IMR-90 (cell line): ENCODE data around the gene KCNK15. TPM values are rescaled to one million over a fixed set of nuclear protein-coding genes. Genes with fewer than 3 reads are reported as not detected.

Experiments
- ATAC-seq: fragments of 200-7000 bp; cut with Tn5 transposase; 2 replicates; pipeline ENCODE4 v1.9.1; 2020; ENCODE audit warnings: low read depth, mild to moderate bottlenecking, moderate library complexity
- BruUV-seq: library from RNA; stranded (reverse); fragments of 400-500 nt; replicated peaks from 2 replicates; lab custom pipeline; 2021; lab: Mats Ljungman, UMichigan
- CTCF ChIA-PET: fragments of 300-600 bp; formaldehyde crosslinking; extraction: SDS; loops from one replicate; lab custom pipeline; 2021; ENCODE audit warnings: antibody characterized with exemption; lab: Yijun Ruan, JAX
- POLR2A ChIA-PET: fragments of 300-600 bp; sonication (Branson Sonifier 250); formaldehyde crosslinking; loops from one replicate; lab custom pipeline; 2022; ENCODE audit warnings: antibody characterized with exemption; ENCODE audit not compliant: unreplicated experiment; lab: Charles Lee
- DNase-seq: peaks from one replicate; pipeline ENCODE4 v3.0.0; 2013
- H2AFZ ChIP-seq: replicated peaks from 2 replicates; pipeline ENCODE3; 2013; ENCODE audit warnings: low read length, mild to moderate bottlenecking; ENCODE audit not compliant: poor library complexity
- H2AK5ac ChIP-seq: 2 replicates; pipeline ENCODE4 v1.6.1; 2013; ENCODE audit warnings: low read depth, low read length, inconsistent platforms
- H2AK9ac ChIP-seq: replicated peaks from 2 replicates; pipeline ENCODE3; 2013; ENCODE audit warnings: mild to moderate bottlenecking, low read depth, low read length, moderate library complexity; ENCODE audit not compliant: poor library complexity
- H2BK120ac ChIP-seq: 2 replicates; pipeline ENCODE4 v1.6.1; 2013; ENCODE audit warnings: low read depth, low read length, inconsistent platforms
- H2BK15ac ChIP-seq: 3 replicates; pipeline ENCODE4 v1.6.1; 2013; ENCODE audit warnings: low read depth, low read length, inconsistent platforms
- H2BK20ac ChIP-seq: 2 replicates; pipeline ENCODE4 v1.6.1; 2013; ENCODE audit warnings: low read depth, mild to moderate bottlenecking, inconsistent platforms, low read length, moderate library complexity
- H2BK5ac ChIP-seq: 2 replicates; pipeline ENCODE4 v1.6.1; 2013; ENCODE audit warnings: mild to moderate bottlenecking, low read depth, low read length, inconsistent platforms; ENCODE audit not compliant: poor library complexity, severe bottlenecking
- H3K14ac ChIP-seq: replicated peaks from 2 replicates; pipeline ENCODE4 v1.6.1; 2013; ENCODE audit warnings: low read depth, low read length, inconsistent platforms
- H3K18ac ChIP-seq: 2 replicates; pipeline ENCODE4 v1.6.1; 2013; ENCODE audit warnings: low read depth, low read length, control low read depth
- H3K23ac ChIP-seq: 2 replicates; pipeline ENCODE4 v1.6.1; 2013; ENCODE audit warnings: low read depth, low read length, inconsistent platforms
- H3K27ac ChIP-seq: 2 replicates; pipeline ENCODE4 v1.5.1; 2013; ENCODE audit warnings: mild to moderate bottlenecking, control low read depth, low read length; ENCODE audit not compliant: insufficient read depth
- H3K27me3 ChIP-seq: 2 replicates; pipeline ENCODE4 v1.6.1; 2013; ENCODE audit warnings: low read length; ENCODE audit not compliant: control insufficient read depth, insufficient read depth
- H3K36me3 ChIP-seq: 2 replicates; pipeline ENCODE4 v1.6.1; 2013; ENCODE audit warnings: low read length, mixed read lengths; ENCODE audit not compliant: control insufficient read depth, insufficient read depth
- H3K4ac ChIP-seq: 2 replicates; pipeline ENCODE4 v1.6.1; 2013; ENCODE audit warnings: low read depth, low read length, inconsistent platforms
- H3K4me1 ChIP-seq: 2 replicates; pipeline ENCODE4 v1.6.1; 2013; ENCODE audit warnings: low read length, mixed read lengths; ENCODE audit not compliant: control insufficient read depth, insufficient read depth
- H3K4me2 ChIP-seq: 2 replicates; pipeline ENCODE4 v1.6.1; 2013; ENCODE audit warnings: low read depth, mild to moderate bottlenecking, control low read depth, low read length, moderate library complexity
- H3K4me3 ChIP-seq: 2 replicates; pipeline ENCODE4 v1.5.1; 2013; ENCODE audit warnings: low read depth, mild to moderate bottlenecking, control low read depth, low read length, moderate library complexity; ENCODE audit not compliant: insufficient read depth
- H3K56ac ChIP-seq: 2 replicates; pipeline ENCODE4 v1.6.1; 2013; ENCODE audit warnings: low read length, inconsistent platforms; ENCODE audit not compliant: insufficient read depth; ENCODE audit errors: extremely low read depth
- H3K79me1 ChIP-seq, 2 experiments: 2 replicates each; pipeline ENCODE4 v1.6.1; 2013; ENCODE audit warnings: low read length in 2 of 2, inconsistent platforms in 1 of 2, low read depth in 1 of 2
- H3K9ac ChIP-seq: 2 replicates; pipeline ENCODE4 v1.6.1; 2013; ENCODE audit warnings: low read depth, low read length, control low read depth
- H3K9me1 ChIP-seq: 2 replicates; pipeline ENCODE4 v1.6.1; 2013; ENCODE audit warnings: low read length, inconsistent platforms; ENCODE audit not compliant: insufficient read depth
- H3K9me3 ChIP-seq: 2 replicates; pipeline ENCODE4 v1.6.1; 2013; ENCODE audit warnings: low read length; ENCODE audit not compliant: control insufficient read depth, insufficient read depth
- H4K20me1 ChIP-seq: 2 replicates; pipeline ENCODE4 v1.6.1; 2013; ENCODE audit warnings: low read length, inconsistent platforms; ENCODE audit not compliant: insufficient read depth
- H4K5ac ChIP-seq: 2 replicates; pipeline ENCODE4 v1.6.1; 2013; ENCODE audit warnings: mild to moderate bottlenecking, low read depth, low read length, control low read depth
- H4K8ac ChIP-seq, 2 experiments: 2 replicates each; pipeline ENCODE4 v1.6.1; 2013; ENCODE audit warnings: low read depth in 2 of 2, low read length in 2 of 2, control low read depth in 1 of 2, inconsistent platforms in 1 of 2
- H4K91ac ChIP-seq: 2 replicates; pipeline ENCODE4 v1.6.1; 2013; ENCODE audit warnings: low read depth, low read length, inconsistent platforms; ENCODE audit not compliant: insufficient read depth
- BHLHE40 ChIP-seq: fragments of 150-350 bp; IDR thresholded peaks from 2 replicates; pipeline ENCODE4 v1.6.1; 2016; ENCODE audit warnings: mild to moderate bottlenecking, low read depth, low read length
- CEBPB ChIP-seq: IDR thresholded peaks from 2 replicates; pipeline ENCODE4 v1.6.1; 2012; ENCODE audit warnings: low read depth, low read length, improper control_type of control experiment
- CHD1 ChIP-seq: IDR thresholded peaks from 2 replicates; pipeline ENCODE4 v1.6.1; 2012; ENCODE audit warnings: low read depth, low read length, improper control_type of control experiment
- FOS ChIP-seq: fragments of 150-350 bp; IDR thresholded peaks from 2 replicates; pipeline ENCODE4 v1.6.1; 2016; ENCODE audit warnings: low read depth, low read length
- MAZ ChIP-seq: IDR thresholded peaks from 2 replicates; pipeline ENCODE4 v1.6.1; 2012; ENCODE audit warnings: low read depth, mild to moderate bottlenecking, low read length, improper control_type of control experiment, moderate library complexity, borderline replicate concordance
- MXI1 ChIP-seq: IDR thresholded peaks from 2 replicates; pipeline ENCODE4 v1.6.1; 2012; ENCODE audit warnings: low read depth, mild to moderate bottlenecking, low read length, moderate library complexity, borderline replicate concordance
- NFE2L2 ChIP-seq: fragments of 150-350 bp; IDR thresholded peaks from 2 replicates; pipeline ENCODE4 v1.6.1; 2016; ENCODE audit warnings: low read depth, mild to moderate bottlenecking, low read length
- POLR2A ChIP-seq: IDR thresholded peaks from 2 replicates; pipeline ENCODE4 v1.6.1; 2012; ENCODE audit warnings: mild to moderate bottlenecking, low read depth, low read length
- RAD21 ChIP-seq: IDR thresholded peaks from 2 replicates; pipeline ENCODE4 v1.6.1; 2012; ENCODE audit warnings: low read length, improper control_type of control experiment
- RCOR1 ChIP-seq: IDR thresholded peaks from 2 replicates; pipeline ENCODE4 v1.6.1; 2012; ENCODE audit warnings: mild to moderate bottlenecking, low read length, improper control_type of control experiment; ENCODE audit not compliant: insufficient replicate concordance
- RFX5 ChIP-seq: IDR thresholded peaks from 2 replicates; pipeline ENCODE4 v1.8.0; 2012; ENCODE audit warnings: low read depth, mild to moderate bottlenecking, low read length, moderate library complexity
- SMC3 ChIP-seq: fragments of 150-350 bp; IDR thresholded peaks from 2 replicates; pipeline ENCODE4 v1.6.1; 2016; ENCODE audit warnings: low read depth, mild to moderate bottlenecking, antibody characterized with exemption, low read length, moderate library complexity
- WGBS, 2 experiments: methylation state at CpG; one replicate each; pipeline versions ENCODE4 v1.1.5 to v1.1.7; 2013; ENCODE audit warnings: missing lambda C conversion rate in 2 of 2; ENCODE audit not compliant: insufficient read length in 1 of 2; ENCODE audit errors: extremely low coverage in 2 of 2; 5-methylcytosine and 5-hydroxymethylcytosine counted together
- dilution Hi-C: fragments of 300-500 bp; cut with HindIII; formaldehyde crosslinking; loops from one replicate; pipeline ENCODE4 v1.14.3; 2018; ENCODE audit warnings: low sequenced_read_pairs; ENCODE audit not compliant: unreplicated experiment
- in situ Hi-C: fragments of 300-500 bp; cut with MboI; formaldehyde crosslinking; loops from 3 replicates; pipeline ENCODE4 v1.14.3; 2019; ENCODE audit warnings: low sequenced_read_pairs, inconsistent platforms, mixed read lengths
- intact Hi-C: fragments of 100-400 bp; cut with micrococcal nuclease; formaldehyde crosslinking; loops from 2 replicates; pipeline ENCODE4 v1.10.0; 2022
- polyA plus RNA-seq, 3 experiments: library from polyadenylated mRNA; depleted of rRNA; stranded (reverse); fragments of >200 nt; gene quantifications; 2 replicates each; pipeline ENCODE4 v1.2.3, GENCODE V29; 2012; ENCODE audit warnings: low replicate concordance in 1 of 3
- total RNA-seq: library from RNA; depleted of rRNA; stranded (reverse); fragments of >200 nt; gene quantifications from 2 replicates; pipeline ENCODE4 v1.2.3, GENCODE V29; 2012
- TF ChIP-seq, protein P1 (sequence below): conservative IDR thresholded peaks from 2 replicates; pipeline ENCODE4 v1.5.1; 2012; ENCODE audit warnings: mild to moderate bottlenecking, low read depth, low read length, improper control_type of control experiment
- TF ChIP-seq, protein P2 (sequence below): fragments of 150-350 bp; IDR thresholded peaks from 2 replicates; pipeline ENCODE4 v1.6.1; 2016; ENCODE audit warnings: low read depth, mild to moderate bottlenecking, low read length, moderate library complexity, borderline replicate concordance
- TF ChIP-seq, protein P3 (sequence below): fragments of 150-350 bp; IDR thresholded peaks from 2 replicates; pipeline ENCODE4 v1.6.1; 2017; ENCODE audit warnings: mild to moderate bottlenecking, antibody characterized with exemption, low read length, low read depth

Gene KCNK15
- total and polyA plus RNA-seq, 2 of the 4 experiments (the other 2 are of a cell fraction): not detected

DNA sequence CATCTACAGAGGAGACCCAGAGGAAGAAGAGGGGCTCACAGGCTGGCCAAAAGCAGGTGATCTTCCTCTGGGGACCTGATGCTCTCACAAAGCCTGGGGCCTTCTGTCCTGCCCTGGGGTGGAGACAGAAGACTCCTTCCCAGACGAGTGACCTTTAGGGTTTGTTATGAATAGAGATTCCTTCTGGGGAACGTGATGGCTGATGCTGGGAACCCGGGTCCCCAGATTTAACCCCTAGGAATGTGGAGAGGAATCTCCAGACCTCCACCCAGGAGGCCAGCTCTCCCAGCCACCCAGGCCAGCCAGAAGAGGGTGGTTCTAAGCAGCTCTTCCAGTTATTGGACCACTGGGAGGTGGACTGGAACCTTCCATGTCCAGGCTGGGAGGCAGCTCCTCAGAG lies 47.3 kb upstream of the KCNK15 start:
- peak overlapping the region; percentile 86; the same call in 2 of the 3 replicates for H2BK15ac ChIP-seq

More for the DNA sequence above, 47.3 kb upstream of the KCNK15 start:
- POLR2A ChIA-PET: no interaction called here
- Histone ChIP-seq H3K56ac (no peak overlapping the region), H3K9ac (no peak overlapping the region), H3K23ac (no peak overlapping the region), H3K9me3 (peaks cover 6% of the 10 kb centered on the region; the same call in 1 of the 2 replicates), H3K27me3 (no peaks in the 10 kb centered on the region), H3K4me3 (no peak overlapping the region), H2AK9ac (no peak overlapping the region), H3K14ac (no peak overlapping the region), H4K5ac (peak overlapping the region; percentile 43; the same call in 1 of the 2 replicates), H3K36me3 (no peaks in the 10 kb centered on the region), H2AFZ (no peak overlapping the region), H4K8ac (peak overlapping the region in 1 of 2 experiments; percentile 43; a peak in 1 of 4 replicates), H3K27ac (peak overlapping the region; percentile 6; the same call in 1 of the 2 replicates), H2BK5ac (no peak overlapping the region), H2AK5ac (peak overlapping the region; percentile 66; the same call in 1 of the 2 replicates), H3K18ac (peak overlapping the region; percentile 7; the same call in 1 of the 2 replicates), H3K79me1 (no peaks in the 10 kb centered on the region), H4K20me1 (no peaks in the 10 kb centered on the region), H3K4ac (0 out of 2 replicates have a peak overlapping the region, but pooled peaks have one; percentile 2), H3K4me1 (peaks cover 42% of the 10 kb centered on the region), H3K9me1 (peaks cover 12% of the 10 kb centered on the region), H2BK20ac (peak overlapping the region; percentile 48), H4K91ac (peak overlapping the region; percentile 66; the same call in 1 of the 2 replicates), H3K4me2 (no peak overlapping the region), H2BK120ac (no peak overlapping the region)
- CTCF ChIA-PET: no interaction called here
- ATAC-seq (peak; percentile 2; the same call in 1 of the 2 replicates), DNase-seq (no peak)
- no CpG with 5 or more reads among the region's 3 CpGs for WGBS, 2 experiments
- no TSS peak for BruUV-seq
- TF ChIP-seq BHLHE40: no peak
- TF ChIP-seq, protein P1, sequence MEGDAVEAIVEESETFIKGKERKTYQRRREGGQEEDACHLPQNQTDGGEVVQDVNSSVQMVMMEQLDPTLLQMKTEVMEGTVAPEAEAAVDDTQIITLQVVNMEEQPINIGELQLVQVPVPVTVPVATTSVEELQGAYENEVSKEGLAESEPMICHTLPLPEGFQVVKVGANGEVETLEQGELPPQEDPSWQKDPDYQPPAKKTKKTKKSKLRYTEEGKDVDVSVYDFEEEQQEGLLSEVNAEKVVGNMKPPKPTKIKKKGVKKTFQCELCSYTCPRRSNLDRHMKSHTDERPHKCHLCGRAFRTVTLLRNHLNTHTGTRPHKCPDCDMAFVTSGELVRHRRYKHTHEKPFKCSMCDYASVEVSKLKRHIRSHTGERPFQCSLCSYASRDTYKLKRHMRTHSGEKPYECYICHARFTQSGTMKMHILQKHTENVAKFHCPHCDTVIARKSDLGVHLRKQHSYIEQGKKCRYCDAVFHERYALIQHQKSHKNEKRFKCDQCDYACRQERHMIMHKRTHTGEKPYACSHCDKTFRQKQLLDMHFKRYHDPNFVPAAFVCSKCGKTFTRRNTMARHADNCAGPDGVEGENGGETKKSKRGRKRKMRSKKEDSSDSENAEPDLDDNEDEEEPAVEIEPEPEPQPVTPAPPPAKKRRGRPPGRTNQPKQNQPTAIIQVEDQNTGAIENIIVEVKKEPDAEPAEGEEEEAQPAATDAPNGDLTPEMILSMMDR: no peak
- TF ChIP-seq, protein P2, sequence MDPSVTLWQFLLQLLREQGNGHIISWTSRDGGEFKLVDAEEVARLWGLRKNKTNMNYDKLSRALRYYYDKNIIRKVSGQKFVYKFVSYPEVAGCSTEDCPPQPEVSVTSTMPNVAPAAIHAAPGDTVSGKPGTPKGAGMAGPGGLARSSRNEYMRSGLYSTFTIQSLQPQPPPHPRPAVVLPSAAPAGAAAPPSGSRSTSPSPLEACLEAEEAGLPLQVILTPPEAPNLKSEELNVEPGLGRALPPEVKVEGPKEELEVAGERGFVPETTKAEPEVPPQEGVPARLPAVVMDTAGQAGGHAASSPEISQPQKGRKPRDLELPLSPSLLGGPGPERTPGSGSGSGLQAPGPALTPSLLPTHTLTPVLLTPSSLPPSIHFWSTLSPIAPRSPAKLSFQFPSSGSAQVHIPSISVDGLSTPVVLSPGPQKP: no peak
- TF ChIP-seq RCOR1: no peak
- TF ChIP-seq MXI1: no peak
- no peak for TF ChIP-seq MAZ
- TF ChIP-seq SMC3: no peak
- no peak for TF ChIP-seq FOS
- TF ChIP-seq CHD1: no peak
- TF ChIP-seq NFE2L2: no peak
- no peak for TF ChIP-seq CEBPB
- TF ChIP-seq RAD21: no peak
- TF ChIP-seq, protein P3, sequence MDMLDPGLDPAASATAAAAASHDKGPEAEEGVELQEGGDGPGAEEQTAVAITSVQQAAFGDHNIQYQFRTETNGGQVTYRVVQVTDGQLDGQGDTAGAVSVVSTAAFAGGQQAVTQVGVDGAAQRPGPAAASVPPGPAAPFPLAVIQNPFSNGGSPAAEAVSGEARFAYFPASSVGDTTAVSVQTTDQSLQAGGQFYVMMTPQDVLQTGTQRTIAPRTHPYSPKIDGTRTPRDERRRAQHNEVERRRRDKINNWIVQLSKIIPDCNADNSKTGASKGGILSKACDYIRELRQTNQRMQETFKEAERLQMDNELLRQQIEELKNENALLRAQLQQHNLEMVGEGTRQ: no peak
- no peak for TF ChIP-seq RFX5
- no peak for TF ChIP-seq POLR2A
- in situ Hi-C loops (no loop called here), intact Hi-C loops (loop anchor here (10.0 kb wide), 1 partner anchor 1076 kb away; no protein-coding TSS in a partner anchor), dilution Hi-C loops (no loop called here)
